H9 (cell line): Measurements from ENCODE around the gene ERC2. TPM values are rescaled to one million over a fixed set of nuclear protein-coding genes. Genes with fewer than 3 reads are reported as not detected.

ENCODE experiments used
- DNase-seq: peaks from one replicate; pipeline ENCODE4 v3.0.0-alpha.2; 2017
- H2AFZ ChIP-seq: one replicate; pipeline ENCODE4 v1.6.1; 2013; ENCODE audit warnings: mild to moderate bottlenecking, low read length, control low read depth, moderate library complexity
- H2AK5ac ChIP-seq: 2 replicates; pipeline ENCODE4 v1.6.1; 2013; ENCODE audit warnings: low read length, control low read depth, mixed read lengths; ENCODE audit not compliant: insufficient read length
- H2BK120ac ChIP-seq: one replicate; pipeline ENCODE4 v1.6.1; 2013; ENCODE audit warnings: low read depth, mild to moderate bottlenecking, low read length, control low read depth, inconsistent platforms; ENCODE audit not compliant: poor library complexity, severe bottlenecking
- H2BK12ac ChIP-seq: 2 replicates; pipeline ENCODE4 v1.6.1; 2013; ENCODE audit warnings: low read length, control low read depth, mixed read lengths, low read depth; ENCODE audit not compliant: insufficient read length
- H2BK15ac ChIP-seq: 2 replicates; pipeline ENCODE4 v1.6.1; 2013; ENCODE audit warnings: low read depth, low read length, control low read depth
- H2BK20ac ChIP-seq: one replicate; pipeline ENCODE4 v1.6.1; 2013; ENCODE audit warnings: low read depth, mild to moderate bottlenecking, low read length, control low read depth, inconsistent platforms; ENCODE audit not compliant: poor library complexity, severe bottlenecking
- H2BK5ac ChIP-seq: 2 replicates; pipeline ENCODE4 v1.6.1; 2013; ENCODE audit warnings: low read length, control low read depth, mixed read lengths; ENCODE audit not compliant: insufficient read length
- H3K14ac ChIP-seq: 2 replicates; pipeline ENCODE4 v1.6.1; 2013; ENCODE audit warnings: low read length, control low read depth; ENCODE audit not compliant: insufficient read depth
- H3K18ac ChIP-seq: 2 replicates; pipeline ENCODE4 v1.6.1; 2013; ENCODE audit warnings: low read depth, mild to moderate bottlenecking, mixed read lengths, low read length, control low read depth; ENCODE audit not compliant: insufficient read length
- H3K23ac ChIP-seq: 2 replicates; pipeline ENCODE4 v1.6.1; 2013; ENCODE audit warnings: low read length, control low read depth, mixed read lengths, low read depth; ENCODE audit not compliant: insufficient read length
- H3K23me2 ChIP-seq: 2 replicates; pipeline ENCODE4 v1.6.1; 2013; ENCODE audit warnings: low read depth, mild to moderate bottlenecking, mixed read lengths, low read length, control low read depth; ENCODE audit not compliant: insufficient read length, poor library complexity, severe bottlenecking
- H3K27ac ChIP-seq: 2 replicates; pipeline ENCODE4 v1.5.1; 2013; ENCODE audit warnings: low read length, control low read depth, mixed read lengths, low read depth; ENCODE audit not compliant: insufficient read length
- H3K27me3 ChIP-seq: 2 replicates; pipeline ENCODE4 v1.6.1; 2013; ENCODE audit warnings: low read length, control low read depth, inconsistent platforms; ENCODE audit not compliant: insufficient read depth
- H3K4ac ChIP-seq: 2 replicates; pipeline ENCODE4 v1.6.1; 2013; ENCODE audit warnings: low read depth, mild to moderate bottlenecking, control low read depth, inconsistent platforms, low read length, moderate library complexity
- H3K4me1 ChIP-seq: 2 replicates; pipeline ENCODE4 v1.6.1; 2013; ENCODE audit warnings: low read length, control low read depth, inconsistent platforms; ENCODE audit not compliant: insufficient read depth
- H3K4me2 ChIP-seq: 2 replicates; pipeline ENCODE4 v1.6.1; 2013; ENCODE audit warnings: low read length, control low read depth, mixed read lengths; ENCODE audit not compliant: insufficient read length, insufficient read depth
- H3K56ac ChIP-seq: 2 replicates; pipeline ENCODE4 v1.6.1; 2013; ENCODE audit warnings: low read depth, mild to moderate bottlenecking, mixed read lengths, low read length, control low read depth; ENCODE audit not compliant: insufficient read length
- H3K79me1 ChIP-seq: 2 replicates; pipeline ENCODE4 v1.6.1; 2013; ENCODE audit warnings: low read depth, mild to moderate bottlenecking, moderate library complexity, low read length, control low read depth, inconsistent platforms; ENCODE audit not compliant: insufficient read depth, poor library complexity, severe bottlenecking
- H3K79me2 ChIP-seq: 2 replicates; pipeline ENCODE4 v1.6.1; 2013; ENCODE audit warnings: low read length, control low read depth, inconsistent platforms; ENCODE audit not compliant: insufficient read depth
- H3K9ac ChIP-seq: 2 replicates; pipeline ENCODE4 v1.6.1; 2013; ENCODE audit warnings: low read length, control low read depth, mixed read lengths; ENCODE audit not compliant: insufficient read length; ENCODE audit errors: extremely low read depth
- H3K9me3 ChIP-seq: one replicate; pipeline ENCODE4 v1.6.1; 2013; ENCODE audit warnings: low read depth, low read length, inconsistent platforms; ENCODE audit not compliant: control insufficient read depth
- H3T11ph ChIP-seq: one replicate; pipeline ENCODE4 v1.6.1; 2013; ENCODE audit warnings: mild to moderate bottlenecking, low read length, control low read depth, inconsistent platforms
- H4K20me1 ChIP-seq: one replicate; pipeline ENCODE4 v1.6.1; 2013; ENCODE audit not compliant: control insufficient read depth, insufficient read length, insufficient read depth
- H4K5ac ChIP-seq: 2 replicates; pipeline ENCODE4 v1.6.1; 2013; ENCODE audit warnings: low read depth, mild to moderate bottlenecking, mixed read lengths, low read length, control low read depth; ENCODE audit not compliant: insufficient read length
- H4K8ac ChIP-seq: replicated peaks from 2 replicates; pipeline ENCODE4 v1.6.1; 2013; ENCODE audit warnings: low read length, control low read depth, mixed read lengths, low read depth; ENCODE audit not compliant: insufficient read length
- H4K91ac ChIP-seq: 2 replicates; pipeline ENCODE4 v1.6.1; 2013; ENCODE audit warnings: low read depth, mild to moderate bottlenecking, moderate library complexity, mixed read lengths, low read length, control low read depth; ENCODE audit not compliant: insufficient read length
- H3K27ac Mint-ChIP-seq, 3 experiments: 2 replicates in 2 of 3; 3 replicates in 1 of 3; pipeline ENCODE4 v1.8.0; 2020 to 2021; ENCODE audit warnings: mixed read lengths in 3 of 3, mild to moderate bottlenecking in 1 of 3, moderate library complexity in 1 of 3
- H3K27me3 Mint-ChIP-seq: 2 replicates; pipeline ENCODE4 v1.8.0; 2021; ENCODE audit warnings: low read depth, mild to moderate bottlenecking, moderate library complexity, mixed read lengths
- H3K36me3 Mint-ChIP-seq, 3 experiments: 2 replicates in 2 of 3; 3 replicates in 1 of 3; pipeline ENCODE4 v1.8.0; 2020 to 2021; ENCODE audit warnings: low read depth in 3 of 3, mixed read lengths in 3 of 3; ENCODE audit not compliant: insufficient read depth in 1 of 3
- H3K4me1 Mint-ChIP-seq, 2 experiments: 2 replicates each; pipeline ENCODE4 v1.8.0; 2020; ENCODE audit warnings: mixed read lengths in 2 of 2
- H3K4me3 Mint-ChIP-seq, 2 experiments: 2 replicates in 1 of 2; 3 replicates in 1 of 2; pipeline ENCODE4 v1.8.0; 2020 to 2021; ENCODE audit warnings: mild to moderate bottlenecking in 2 of 2, mixed read lengths in 2 of 2, moderate library complexity in 1 of 2
- H3K9me3 Mint-ChIP-seq, 2 experiments: 2 replicates in 1 of 2; 3 replicates in 1 of 2; pipeline ENCODE4 v1.8.0; 2020; ENCODE audit warnings: mild to moderate bottlenecking in 2 of 2, mixed read lengths in 2 of 2, moderate library complexity in 1 of 2
- WGBS: extraction: QIAGEN DNeasy Blood & Tissue Kit; methylation state at CpG from one replicate; pipeline ENCODE4 v1.1.7; 2013; ENCODE audit warnings: missing lambda C conversion rate, low lambda C conversion rate, mixed read lengths; ENCODE audit not compliant: insufficient read length; ENCODE audit errors: extremely low coverage; 5-methylcytosine and 5-hydroxymethylcytosine counted together
- total RNA-seq: library from RNA; stranded (reverse); gene quantifications from 2 replicates; pipeline ENCODE4 v1.2.1, GENCODE V29; 2021
- TF ChIP-seq, protein P1 (sequence below): fragments of 200-600 bp; sonication (generic); conservative IDR thresholded peaks from 3 replicates; pipeline ENCODE4 v1.8.0; 2021; ENCODE audit warnings: antibody characterized with exemption, mild to moderate bottlenecking

The ERC2 gene
- total RNA-seq, 1 experiment from 2014 or later, result 15.4 TPM

DNA sequence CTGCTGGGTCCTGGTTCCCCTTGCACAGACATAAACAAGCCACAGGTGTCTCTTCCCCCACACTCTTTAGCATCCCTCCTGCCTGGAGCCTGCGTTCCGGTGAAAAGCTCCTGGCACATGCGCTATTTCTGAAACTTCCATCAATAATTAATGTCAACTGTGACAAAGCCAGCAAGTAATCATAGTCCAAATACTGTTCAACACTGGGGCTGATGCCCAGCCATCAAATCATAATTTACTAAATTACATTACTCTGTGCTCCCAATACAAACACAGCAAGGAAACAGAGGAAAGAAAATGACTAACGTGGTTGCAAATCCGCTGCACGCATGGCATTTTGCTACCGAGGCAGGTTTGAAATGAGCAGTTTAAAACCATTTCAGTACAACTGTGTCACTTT, 294.7 kb downstream of the ERC2 start:
- no peak overlapping the region for H3K27ac Mint-ChIP-seq
- no peak overlapping the region for H3K9ac ChIP-seq
- H3K27me3 ChIP-seq, result no peaks in the 10 kb centered on the region
- H2BK120ac ChIP-seq, result no peak overlapping the region
- H3K56ac ChIP-seq, result no peak overlapping the region
- no peaks in the 10 kb centered on the region for H4K20me1 ChIP-seq
- no peaks in the 10 kb centered on the region; the same call in 1 of the 2 replicates for H3K4me1 ChIP-seq
- TF ChIP-seq, protein P1, sequence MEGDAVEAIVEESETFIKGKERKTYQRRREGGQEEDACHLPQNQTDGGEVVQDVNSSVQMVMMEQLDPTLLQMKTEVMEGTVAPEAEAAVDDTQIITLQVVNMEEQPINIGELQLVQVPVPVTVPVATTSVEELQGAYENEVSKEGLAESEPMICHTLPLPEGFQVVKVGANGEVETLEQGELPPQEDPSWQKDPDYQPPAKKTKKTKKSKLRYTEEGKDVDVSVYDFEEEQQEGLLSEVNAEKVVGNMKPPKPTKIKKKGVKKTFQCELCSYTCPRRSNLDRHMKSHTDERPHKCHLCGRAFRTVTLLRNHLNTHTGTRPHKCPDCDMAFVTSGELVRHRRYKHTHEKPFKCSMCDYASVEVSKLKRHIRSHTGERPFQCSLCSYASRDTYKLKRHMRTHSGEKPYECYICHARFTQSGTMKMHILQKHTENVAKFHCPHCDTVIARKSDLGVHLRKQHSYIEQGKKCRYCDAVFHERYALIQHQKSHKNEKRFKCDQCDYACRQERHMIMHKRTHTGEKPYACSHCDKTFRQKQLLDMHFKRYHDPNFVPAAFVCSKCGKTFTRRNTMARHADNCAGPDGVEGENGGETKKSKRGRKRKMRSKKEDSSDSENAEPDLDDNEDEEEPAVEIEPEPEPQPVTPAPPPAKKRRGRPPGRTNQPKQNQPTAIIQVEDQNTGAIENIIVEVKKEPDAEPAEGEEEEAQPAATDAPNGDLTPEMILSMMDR, result no peak
- no peak overlapping the region for H3K18ac ChIP-seq
- H3K36me3 Mint-ChIP-seq, result peaks cover 0 to 5% (median 4%) of the 10 kb centered on the region in 3 experiments; a peak in 1 of 7 replicates
- no peak overlapping the region for H2AK5ac ChIP-seq
- no peak overlapping the region for H2BK5ac ChIP-seq
- H3K23ac ChIP-seq, result no peak overlapping the region
- H4K8ac ChIP-seq, result no peak overlapping the region
- H3K23me2 ChIP-seq, result no peaks in the 10 kb centered on the region
- H3K4me1 Mint-ChIP-seq, result peaks cover 10 to 11% of the 10 kb centered on the region in 2 experiments
- no peaks in the 10 kb centered on the region for H3K9me3 ChIP-seq
- H2BK15ac ChIP-seq, result no peak overlapping the region
- DNase-seq, result no peak
- no peak overlapping the region for H2BK20ac ChIP-seq
- no peak overlapping the region for H3T11ph ChIP-seq
- no peaks in the 10 kb centered on the region for H3K27me3 Mint-ChIP-seq
- no peak overlapping the region for H2AFZ ChIP-seq
- no peak overlapping the region for H3K4ac ChIP-seq
- no peak overlapping the region for H3K27ac ChIP-seq
- no peak overlapping the region for H3K14ac ChIP-seq
- H2BK12ac ChIP-seq, result no peak overlapping the region
- H4K91ac ChIP-seq, result no peak overlapping the region
- no peaks in the 10 kb centered on the region for H3K79me1 ChIP-seq
- WGBS, result no CpG with 5 or more reads among the region's 7 CpGs
- H3K4me2 ChIP-seq, result no peak overlapping the region
- no peak overlapping the region for H4K5ac ChIP-seq
- H3K9me3 Mint-ChIP-seq, result no peaks in the 10 kb centered on the region
- H3K4me3 Mint-ChIP-seq, result no peak overlapping the region
- H3K79me2 ChIP-seq, result no peaks in the 10 kb centered on the region
